Smooth muscle cell (in vitro differentiated cells): Measurements from ENCODE around the gene FAS. TPM values are rescaled to one million over a fixed set of nuclear protein-coding genes. Genes with fewer than 3 reads are reported as not detected.
"Not testable (repeated sequence)": the region's sequence is repeated elsewhere in the genome, so short reads cannot be mapped to it uniquely, and the experiment has no call there.

Source experiments
- DNase-seq: peaks from one replicate; lab custom pipeline; 2025; ENCODE audit not compliant: unreplicated experiment; lab: John Stamatoyannopoulos, UW
- H2AFZ ChIP-seq: fragments of 200-600 bp; sonication (generic); 2 replicates; pipeline ENCODE4 v1.6.0; 2016; ENCODE audit warnings: antibody characterized with exemption, low read depth, mild to moderate bottlenecking
- H3F3A ChIP-seq: fragments of 200-600 bp; sonication (generic); 2 replicates; pipeline ENCODE4 v1.6.0; 2017; ENCODE audit warnings: antibody characterized with exemption, low read depth
- H3K27ac ChIP-seq: fragments of 200-600 bp; sonication (generic); 2 replicates; pipeline ENCODE4 v1.5.1; 2016; ENCODE audit warnings: low read depth, mild to moderate bottlenecking
- H3K27me3 ChIP-seq: fragments of 200-600 bp; sonication (generic); 2 replicates; pipeline ENCODE4 v1.6.1; 2016; ENCODE audit warnings: low read depth, mild to moderate bottlenecking
- H3K36me3 ChIP-seq: fragments of 200-600 bp; sonication (generic); 2 replicates; pipeline ENCODE4 v1.5.1; 2016; ENCODE audit warnings: low read depth
- H3K4me1 ChIP-seq: fragments of 200-600 bp; sonication (generic); 2 replicates; pipeline ENCODE4 v1.5.1; 2016; ENCODE audit warnings: low read depth
- H3K4me2 ChIP-seq: fragments of 200-600 bp; sonication (generic); 2 replicates; pipeline ENCODE4 v1.6.0; 2016; ENCODE audit warnings: mild to moderate bottlenecking
- H3K4me3 ChIP-seq: fragments of 200-600 bp; sonication (generic); 2 replicates; pipeline ENCODE4 v1.5.1; 2016; ENCODE audit warnings: mild to moderate bottlenecking
- H3K79me2 ChIP-seq: fragments of 200-600 bp; sonication (generic); 2 replicates; pipeline ENCODE4 v1.6.0; 2016; ENCODE audit warnings: low read depth, mild to moderate bottlenecking
- H3K9ac ChIP-seq: fragments of 200-600 bp; sonication (generic); 2 replicates; pipeline ENCODE4 v1.6.0; 2016; ENCODE audit warnings: low read depth
- H3K9me3 ChIP-seq: fragments of 200-600 bp; sonication (generic); replicated peaks from 2 replicates; pipeline ENCODE4 v1.5.1; 2016; ENCODE audit warnings: low read depth
- H4K20me1 ChIP-seq: fragments of 200-600 bp; sonication (generic); 2 replicates; pipeline ENCODE4 v1.6.0; 2016; ENCODE audit warnings: low read depth
- CTCF ChIP-seq: fragments of 200-600 bp; sonication (generic); IDR thresholded peaks from 2 replicates; pipeline ENCODE4 v1.5.1; 2017; ENCODE audit warnings: borderline replicate concordance, mild to moderate bottlenecking, antibody characterized with exemption; ENCODE audit not compliant: insufficient read depth, poor library complexity, severe bottlenecking
- whole genome bisulfite sequencing: methylation state at CpG from one replicate; pipeline ENCODE4 v1.1.7; 2016; ENCODE audit warnings: low lambda C conversion rate; 5-methylcytosine and 5-hydroxymethylcytosine counted together
- polyA plus RNA-seq: library from polyadenylated mRNA; unstranded; fragments of >200 nt; fragmentation: Nextera tagmentation; extraction: Ambion mirVana; gene quantifications from 2 replicates; pipeline ENCODE4 v1.2.1, GENCODE V29; 2016
- total RNA-seq: library from RNA; depleted of rRNA; stranded (reverse); fragments of >200 nt; gene quantifications from 2 replicates; pipeline ENCODE4 v1.2.3, GENCODE V29; 2014

The FAS gene
- total and polyA plus RNA-seq, 2 experiments from 2014 or later = 14.4 to 21.8 TPM

DNA sequence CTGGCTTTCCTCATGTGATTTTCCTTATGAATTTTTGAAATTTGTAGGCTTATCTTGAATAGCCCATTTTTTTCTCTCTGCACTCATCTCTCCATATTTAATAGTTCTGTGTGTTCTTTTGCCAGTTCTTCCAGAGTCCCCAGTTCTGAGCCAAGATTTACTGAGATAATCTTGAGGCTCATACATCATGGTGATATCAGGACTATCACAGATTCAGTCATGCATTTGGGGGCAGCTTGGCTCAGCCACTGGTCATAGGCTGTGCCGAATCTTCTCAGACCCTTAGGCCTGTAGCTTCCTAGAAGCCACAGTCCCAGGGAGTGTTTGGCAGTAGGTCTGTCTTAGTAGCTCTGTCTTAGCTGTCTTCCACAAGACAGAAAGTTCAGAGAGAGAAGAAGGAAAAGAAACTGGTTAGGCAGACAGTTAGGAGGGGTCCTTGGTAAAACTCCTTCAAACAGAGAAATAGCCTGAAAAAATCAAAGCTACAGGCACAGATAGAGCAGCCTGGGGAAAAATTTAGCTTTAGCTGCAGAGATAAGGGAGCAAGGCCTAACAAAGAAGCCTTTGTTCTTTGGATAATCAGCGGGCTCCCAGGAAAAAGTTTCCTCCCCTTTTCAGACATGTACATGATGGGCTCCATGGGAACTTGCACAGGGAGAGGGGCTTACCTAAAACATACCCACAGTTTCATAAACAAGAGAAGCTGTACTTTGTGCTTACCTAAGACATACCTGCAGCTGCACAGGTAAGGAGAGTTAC lies 29.1 kb downstream of the FAS start:
- no peak for TF ChIP-seq CTCF
- no peak overlapping the region for H3K27ac ChIP-seq
- no peak overlapping the region for H3K4me2 ChIP-seq
- no peaks in the 10 kb centered on the region for H3K79me2 ChIP-seq
- H3K4me1 ChIP-seq = no peaks in the 10 kb centered on the region
- H3K9me3 ChIP-seq = no peaks in the 10 kb centered on the region
- no peaks in the 10 kb centered on the region for H4K20me1 ChIP-seq
- no peak overlapping the region for H3K4me3 ChIP-seq
- WGBS = 57% methylated on average over 2 of the region's 2 CpGs
- H2AFZ ChIP-seq = no peak overlapping the region
- H3K9ac ChIP-seq = no peak overlapping the region
- no peak for DNase-seq
- no peaks in the 10 kb centered on the region for H3K36me3 ChIP-seq
- H3K27me3 ChIP-seq = no peaks in the 10 kb centered on the region
- no peaks in the 10 kb centered on the region for H3F3A ChIP-seq

DNA sequence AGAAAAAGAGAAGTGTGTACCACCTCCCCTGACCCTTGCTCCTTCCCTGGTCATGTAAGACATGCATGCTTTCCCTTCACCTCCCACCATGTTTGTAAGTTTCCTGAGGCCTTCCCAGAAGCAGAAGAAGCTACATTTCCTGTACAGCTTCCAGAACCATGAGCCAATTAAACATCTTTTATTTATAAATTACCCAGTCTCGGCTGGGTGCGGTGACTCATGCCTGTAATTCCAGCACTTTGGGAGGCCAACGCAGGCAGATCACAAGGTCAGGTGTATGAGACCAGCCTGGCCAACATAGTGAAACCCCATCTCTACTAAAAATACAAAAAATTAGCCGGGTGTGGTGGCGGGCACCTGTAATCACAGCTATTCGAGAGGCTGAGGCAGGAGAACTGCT lies 30.9 kb downstream of the FAS start:
- WGBS = 89% methylated on average over 6 of the region's 6 CpGs
- H3K36me3 ChIP-seq = not testable (repeated sequence)

GRCh38 chr10:89022734-89023133 lies 32.1 kb downstream of the FAS start:
- Histone ChIP-seq H3K9me3 (no peaks in the 10 kb centered on the region), H2AFZ (no peak overlapping the region), H3K4me3 (no peak overlapping the region), H3K9ac (no peak overlapping the region), H3K4me1 (no peaks in the 10 kb centered on the region), H4K20me1 (no peaks in the 10 kb centered on the region), H3K36me3 (no peaks in the 10 kb centered on the region), H3F3A (no peaks in the 10 kb centered on the region), H3K79me2 (no peaks in the 10 kb centered on the region), H3K4me2 (no peak overlapping the region), H3K27me3 (no peaks in the 10 kb centered on the region), H3K27ac (no peak overlapping the region)
- WGBS = 74% methylated on average over 2 of the region's 2 CpGs
- no peak for TF ChIP-seq CTCF
- DNase-seq = no peak

More for the DNA sequence above, 30.9 kb downstream of the FAS start:
- not testable (repeated sequence) for H4K20me1 ChIP-seq, H3K9ac ChIP-seq, H3F3A ChIP-seq, DNase-seq, H3K27me3 ChIP-seq, H3K27ac ChIP-seq, H2AFZ ChIP-seq, H3K4me2 ChIP-seq, H3K4me3 ChIP-seq, H3K9me3 ChIP-seq, H3K79me2 ChIP-seq, H3K4me1 ChIP-seq

DNA sequence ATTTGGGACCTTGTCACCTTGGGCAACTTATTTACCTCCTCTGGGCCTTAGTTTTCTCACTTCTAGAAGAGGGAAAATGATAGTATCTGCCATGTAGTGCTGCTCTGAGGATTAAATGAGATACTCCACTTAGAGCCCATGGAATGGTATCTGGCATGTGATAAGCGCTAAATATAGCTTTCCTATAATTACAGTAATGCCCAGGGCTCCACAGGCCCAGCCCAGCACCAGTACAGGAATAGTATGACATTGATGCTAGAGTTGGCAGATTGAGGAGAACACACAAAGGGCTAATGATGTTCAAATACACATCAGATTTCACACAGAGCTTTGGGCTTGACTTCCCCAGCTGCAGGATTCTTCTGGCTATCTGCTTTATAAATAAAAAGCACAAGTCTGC lies 34.9 kb downstream of the FAS start:
- no peak for DNase-seq

More for the DNA sequence above, 34.9 kb downstream of the FAS start:
- H3K4me2 ChIP-seq = no peak overlapping the region
- no peaks in the 10 kb centered on the region for H3K9me3 ChIP-seq
- no peak overlapping the region for H2AFZ ChIP-seq
- 100% methylated on average over 1 of the region's 1 CpG for WGBS
- no peak for TF ChIP-seq CTCF
- no peak overlapping the region for H3K9ac ChIP-seq
- no peaks in the 10 kb centered on the region for H3K79me2 ChIP-seq
- H3F3A ChIP-seq = no peaks in the 10 kb centered on the region
- no peaks in the 10 kb centered on the region for H3K27me3 ChIP-seq
- H3K4me1 ChIP-seq = no peaks in the 10 kb centered on the region
- no peaks in the 10 kb centered on the region for H4K20me1 ChIP-seq
- no peak overlapping the region for H3K27ac ChIP-seq
- no peaks in the 10 kb centered on the region for H3K36me3 ChIP-seq
- no peak overlapping the region for H3K4me3 ChIP-seq
